NCI-H345 treated with DMSO at 0.1 percent for 48 hours (cell line): Measurements from ENCODE around the gene AGAP2.

Experiments
- DNase-seq: peaks from one replicate; lab custom pipeline; 2025; ENCODE audit not compliant: unreplicated experiment; lab: John Stamatoyannopoulos, UW

The AGAP2 gene

DNA sequence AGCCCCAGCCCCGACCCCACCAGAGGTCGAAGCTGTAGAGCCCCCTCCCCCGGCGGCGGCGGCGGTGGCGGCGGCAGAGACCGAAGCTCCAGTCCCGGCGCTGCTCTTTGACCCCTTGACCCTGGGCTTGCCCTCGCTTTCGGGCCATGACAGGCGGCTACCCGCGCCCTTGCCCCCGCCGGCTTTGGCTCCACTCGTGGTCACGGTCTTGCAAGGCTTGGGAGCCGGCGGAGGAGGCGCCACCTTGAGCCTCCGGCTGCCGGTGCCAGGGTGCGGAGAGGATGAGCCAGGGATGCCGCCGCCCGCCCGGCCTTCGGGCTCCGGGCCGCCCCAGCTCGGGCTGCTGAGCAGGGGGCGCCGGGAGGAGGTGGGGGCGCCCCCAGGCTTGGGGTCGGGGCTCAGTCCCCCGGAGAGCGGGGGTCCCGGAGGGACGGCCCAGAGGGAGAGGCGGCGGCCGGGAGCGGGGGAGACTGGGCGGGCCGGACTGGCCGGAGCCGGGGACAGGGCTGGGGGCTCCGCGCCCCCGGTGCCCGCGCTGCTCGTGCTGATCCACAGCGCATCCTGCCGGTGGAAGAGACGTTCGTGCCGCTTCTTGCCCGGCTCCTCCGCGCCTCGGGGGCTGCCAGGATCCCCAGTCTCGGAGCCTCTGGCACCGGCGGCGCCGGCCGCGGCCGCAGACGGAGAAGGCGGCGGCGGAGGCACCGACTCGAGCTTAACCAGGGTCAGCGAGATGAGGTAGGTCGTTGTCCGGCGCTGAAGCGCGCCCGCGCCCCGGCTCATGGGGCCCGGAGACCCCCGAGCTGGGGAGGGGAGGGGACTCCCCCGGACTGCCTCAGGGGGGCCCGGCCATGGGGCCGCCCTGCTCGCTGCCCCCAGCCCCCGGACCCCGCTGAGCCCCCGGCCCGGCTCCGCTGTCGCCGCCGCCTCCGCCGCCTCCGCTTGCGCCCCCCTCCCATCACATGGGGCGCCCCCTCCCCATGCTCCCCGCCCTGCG, 778 bp downstream of the AGAP2 start:
- no peak for DNase-seq

DNA sequence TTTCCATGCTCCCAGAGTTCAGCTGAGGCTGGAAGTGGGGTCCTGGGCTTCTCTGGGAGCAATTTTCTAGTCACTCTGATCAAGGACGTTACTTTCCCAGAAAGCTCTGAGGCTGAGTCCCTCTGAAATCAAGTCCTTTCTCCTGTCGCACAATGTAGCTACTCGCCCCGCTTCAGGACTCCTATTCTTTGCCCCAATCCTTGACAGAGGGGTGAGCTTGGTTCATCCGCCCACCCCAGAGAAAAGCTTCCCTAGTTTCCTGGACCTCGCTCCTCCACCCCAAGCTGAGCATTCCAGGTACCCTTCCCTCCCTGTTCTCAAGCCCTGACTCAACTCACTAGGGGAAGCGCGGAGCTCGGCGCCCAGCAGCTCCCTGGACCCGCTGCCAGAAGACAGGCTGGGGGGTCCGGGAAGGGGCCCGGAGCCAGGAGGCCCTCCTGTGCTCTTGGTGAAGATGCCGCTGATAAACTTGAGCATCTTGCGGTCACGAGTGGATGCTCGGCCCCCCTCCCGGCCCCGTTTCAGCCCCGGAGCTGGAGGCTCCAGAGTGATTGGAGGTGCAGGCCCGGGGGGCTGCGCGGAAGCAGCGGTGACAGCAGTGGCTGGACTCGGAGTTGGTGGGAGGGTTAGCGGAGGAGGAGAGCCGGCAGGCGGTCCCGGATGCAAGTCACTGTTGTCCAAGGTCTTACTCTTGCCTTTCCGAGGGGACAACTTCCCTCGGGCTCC, 1.6 kb downstream of the AGAP2 start:
- DNase-seq = no peak

DNA sequence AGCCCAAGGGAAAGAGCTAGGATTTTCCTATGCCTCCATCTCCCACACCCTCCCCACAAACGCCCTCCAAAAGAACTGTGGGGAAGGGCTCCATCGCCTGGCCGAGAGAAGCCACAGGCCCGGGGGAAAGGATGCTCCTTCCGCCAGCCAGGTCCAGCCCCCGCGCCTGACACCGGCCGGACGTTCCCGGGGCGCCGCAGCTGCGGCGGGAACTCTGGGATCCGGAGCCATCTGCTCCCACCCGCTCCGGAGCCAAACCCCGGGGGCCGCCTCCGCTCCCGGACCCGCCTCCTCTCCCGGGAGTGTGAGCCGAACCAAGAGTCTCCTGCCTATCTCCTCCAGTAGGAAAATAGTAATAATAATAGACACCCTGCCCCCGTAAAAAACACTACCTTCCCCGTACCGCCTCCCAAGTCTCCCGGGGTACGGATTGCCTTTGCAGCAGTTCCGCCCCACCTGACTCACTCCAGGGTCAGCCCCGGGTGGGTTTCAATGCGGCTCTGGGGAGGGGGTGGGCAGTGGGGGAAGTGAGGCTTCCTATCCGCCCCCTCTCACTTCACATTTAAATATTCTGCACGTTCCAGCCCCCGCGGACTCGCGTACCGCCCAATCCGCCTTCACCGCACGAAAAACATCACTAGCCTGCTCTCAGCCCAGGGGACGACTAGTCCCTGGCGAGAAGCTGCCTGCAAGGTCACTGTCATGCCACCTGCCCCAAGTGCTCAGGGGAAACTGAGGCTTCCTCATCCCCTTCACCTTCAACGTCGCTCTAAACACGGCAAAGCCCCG, 2.4 kb downstream of the AGAP2 start:
- no peak for DNase-seq

DNA sequence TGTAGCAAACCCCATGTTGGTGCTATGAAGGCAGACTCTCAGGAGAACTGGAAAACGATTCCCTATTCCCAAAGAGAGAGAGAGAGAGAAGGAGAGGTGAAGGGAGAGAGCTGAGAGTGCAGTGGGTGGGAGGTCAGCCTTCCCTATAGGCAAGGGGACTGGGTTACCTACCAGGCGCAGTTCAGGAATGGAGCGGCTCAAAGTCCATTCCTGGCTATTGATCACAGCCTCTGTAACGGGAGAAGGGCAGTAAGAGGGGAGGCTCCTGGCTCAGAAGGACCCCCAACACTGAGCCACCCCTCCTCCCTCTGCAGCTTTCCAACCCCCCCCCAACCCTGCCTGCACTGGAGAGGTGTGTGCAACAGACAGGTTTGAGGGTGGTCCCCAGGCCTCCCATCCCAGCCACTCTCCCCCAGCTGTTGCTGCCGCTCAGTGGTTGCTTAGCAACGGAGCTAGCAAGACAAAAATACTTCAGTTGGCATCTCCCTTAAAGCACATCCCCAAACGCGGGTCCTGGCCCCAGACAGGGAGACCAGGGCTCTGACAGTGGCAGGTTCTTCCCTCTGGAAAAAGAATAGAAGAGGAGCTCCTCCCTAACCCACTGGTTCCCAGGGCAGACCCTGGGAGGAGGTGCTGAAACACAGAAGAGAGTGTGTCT, 3.2 kb downstream of the AGAP2 start:
- DNase-seq = no peak

DNA sequence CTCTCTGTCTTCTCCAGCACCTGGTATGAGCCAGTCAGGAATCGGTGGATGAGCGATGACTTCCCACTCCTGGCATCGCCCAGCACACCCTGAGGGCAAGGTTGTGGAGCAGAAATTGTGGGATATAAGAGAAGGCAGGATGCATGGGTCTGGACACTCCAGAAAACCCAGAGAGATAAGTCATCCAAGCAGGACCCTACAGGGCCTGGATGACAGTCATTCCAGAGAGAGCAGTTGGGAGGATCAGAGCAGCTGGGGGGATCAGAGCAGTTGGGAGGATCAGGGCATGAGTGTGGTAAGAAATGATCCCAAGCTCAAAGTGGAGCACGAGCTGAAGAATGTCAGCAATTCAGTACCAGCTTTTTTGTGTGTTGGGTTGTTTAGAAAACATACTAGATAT, 4.0 kb downstream of the AGAP2 start:
- DNase-seq = no peak

DNA sequence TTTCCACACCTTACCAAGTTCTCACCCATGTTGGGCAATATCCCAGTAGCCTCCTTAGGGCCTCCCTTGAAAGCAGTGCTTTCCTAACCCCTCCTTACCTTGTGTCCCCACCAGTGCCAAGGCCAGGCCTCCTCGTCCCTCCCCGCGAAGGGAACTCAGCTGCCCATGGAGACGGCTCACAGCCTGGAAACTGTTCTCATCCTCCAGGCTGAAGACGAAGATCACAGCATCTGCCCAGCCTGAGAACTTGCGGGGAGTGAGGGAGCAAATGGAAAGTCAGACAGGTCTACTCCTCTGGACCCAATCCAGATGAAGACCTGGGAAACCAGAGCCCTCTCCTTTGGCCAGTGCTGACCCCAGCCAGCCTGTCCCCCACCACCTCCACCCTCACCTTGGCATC, 4.6 kb downstream of the AGAP2 start:
- no peak for DNase-seq

DNA sequence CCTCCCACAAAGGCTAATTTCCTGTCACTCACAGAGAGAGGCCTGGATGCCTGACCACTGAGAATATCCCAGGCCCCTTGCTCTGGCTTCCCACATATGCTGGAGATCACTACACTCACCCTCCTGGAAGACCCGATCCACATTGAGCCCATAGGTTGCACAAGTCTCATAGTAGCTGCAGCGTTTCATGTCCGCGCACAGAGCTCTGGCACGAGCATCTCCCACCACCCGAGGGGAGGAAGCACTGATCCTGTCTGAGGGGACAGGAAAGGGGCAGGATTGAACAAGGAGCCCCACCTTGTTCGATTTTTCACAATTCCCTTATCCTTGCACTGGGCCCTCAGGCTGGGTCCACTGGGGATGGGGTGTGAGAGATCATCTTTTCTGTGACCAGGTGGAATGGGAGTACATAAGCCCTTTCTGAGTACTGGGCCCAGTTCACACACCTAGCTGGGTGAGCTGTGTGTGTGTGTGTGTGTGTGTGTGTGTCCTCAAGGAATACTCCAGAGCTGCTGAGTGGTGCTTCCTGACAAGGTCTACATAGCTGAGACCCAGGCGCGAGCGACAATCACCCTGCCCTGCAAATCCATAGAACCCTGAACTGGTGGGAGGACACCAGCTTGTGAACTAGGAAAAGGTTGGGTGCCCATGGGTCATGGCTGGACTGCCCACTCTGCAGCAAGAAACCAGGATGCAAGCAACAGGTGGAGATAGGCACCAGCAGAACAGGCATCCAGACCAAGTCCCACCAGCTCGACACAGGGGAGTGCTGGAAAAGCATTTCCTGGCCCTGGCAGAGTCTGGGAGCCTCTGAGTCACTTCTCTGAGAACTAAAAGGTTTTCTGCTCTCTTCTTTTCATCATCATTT, 5.6 kb downstream of the AGAP2 start:
- no peak for DNase-seq

DNA sequence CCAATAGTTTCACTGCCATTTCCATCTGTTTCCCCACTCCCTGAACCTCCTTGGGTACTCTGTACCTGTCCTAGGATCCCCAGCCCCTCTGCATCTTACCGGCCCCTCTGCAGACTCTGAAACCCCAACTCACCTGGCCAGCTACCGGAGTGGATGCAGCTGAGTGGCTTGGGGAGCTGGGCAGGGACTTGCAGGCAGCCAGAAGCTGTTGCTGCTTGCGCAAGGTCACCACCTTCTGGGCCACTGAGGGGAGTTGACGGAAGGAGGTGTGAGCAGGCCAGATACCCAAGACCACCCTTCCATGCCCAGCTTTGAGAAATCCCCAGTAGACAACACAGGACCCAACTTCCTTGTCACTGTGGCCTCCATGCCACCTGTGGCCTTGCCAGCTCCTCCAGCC, 6.3 kb downstream of the AGAP2 start:
- no peak for DNase-seq

DNA sequence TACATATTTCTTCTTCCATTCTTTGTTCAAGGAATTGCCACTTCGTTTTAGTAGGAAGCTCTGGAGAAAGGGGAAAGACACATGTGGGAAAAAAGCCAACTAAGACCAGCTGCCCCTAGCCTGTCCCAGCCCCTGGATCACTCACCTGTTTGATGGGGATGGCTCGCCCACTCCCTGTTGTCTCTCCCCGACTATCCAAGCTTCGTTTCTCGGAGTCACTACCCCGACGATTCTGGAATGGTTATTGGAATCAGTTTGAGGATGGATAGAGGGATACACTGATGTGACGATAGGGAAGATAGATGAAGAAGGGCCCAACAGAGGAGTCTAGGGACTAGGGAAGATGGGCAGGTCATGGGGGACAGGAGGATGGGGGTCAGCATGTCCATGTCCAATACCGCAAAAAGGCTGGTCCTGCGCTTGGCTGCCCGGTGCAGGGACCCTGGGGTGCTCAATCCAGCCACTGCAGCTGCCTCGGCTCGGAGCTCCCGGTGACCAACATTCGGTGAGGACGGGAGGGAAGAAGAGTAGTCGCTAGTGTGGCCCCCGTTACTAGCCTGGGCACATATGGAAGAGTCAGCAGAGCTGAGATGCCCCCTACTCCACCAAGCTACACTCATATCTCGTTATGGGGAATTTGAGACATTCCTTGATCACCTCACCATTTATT, 7.0 kb downstream of the AGAP2 start:
- DNase-seq = no peak

DNA sequence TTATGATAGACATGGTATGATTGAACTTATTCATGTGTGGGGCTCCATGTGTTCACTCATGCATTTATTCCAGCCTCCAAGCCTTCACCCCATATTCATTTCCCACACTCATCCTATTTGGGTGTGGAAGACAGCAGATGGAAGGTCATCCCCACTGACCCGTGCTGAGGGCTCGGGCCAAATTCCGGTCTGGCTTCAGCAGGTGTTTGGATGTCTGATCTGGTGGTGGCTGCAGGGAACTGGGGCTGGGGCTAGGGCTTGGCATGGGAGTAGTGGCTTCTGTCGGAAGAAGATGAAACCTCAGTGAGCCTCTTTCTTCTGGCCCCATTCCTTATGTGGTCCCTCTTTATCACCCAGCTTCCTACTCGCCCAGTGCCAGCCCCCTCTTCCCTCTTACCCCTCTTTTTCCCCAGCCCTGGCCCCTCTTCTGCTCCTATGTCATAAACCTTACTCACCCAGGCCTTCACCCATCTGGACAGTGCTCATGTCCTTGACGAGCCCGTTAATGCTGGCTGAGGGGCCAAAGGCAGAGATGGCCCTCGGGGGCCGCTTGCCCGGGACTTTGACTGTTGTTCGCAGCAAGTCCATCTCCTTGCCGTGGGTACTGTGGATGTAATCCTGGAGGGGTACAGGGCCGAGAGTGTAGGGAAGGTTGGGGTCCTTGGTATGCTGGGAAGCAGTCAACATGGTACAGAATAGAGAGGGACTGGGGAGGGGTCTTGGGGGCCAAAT, 8.0 kb downstream of the AGAP2 start:
- DNase-seq = no peak

GRCh38 chr12:57729321-57729844, 9.2 kb downstream of the AGAP2 start:
- DNase-seq = no peak

DNA sequence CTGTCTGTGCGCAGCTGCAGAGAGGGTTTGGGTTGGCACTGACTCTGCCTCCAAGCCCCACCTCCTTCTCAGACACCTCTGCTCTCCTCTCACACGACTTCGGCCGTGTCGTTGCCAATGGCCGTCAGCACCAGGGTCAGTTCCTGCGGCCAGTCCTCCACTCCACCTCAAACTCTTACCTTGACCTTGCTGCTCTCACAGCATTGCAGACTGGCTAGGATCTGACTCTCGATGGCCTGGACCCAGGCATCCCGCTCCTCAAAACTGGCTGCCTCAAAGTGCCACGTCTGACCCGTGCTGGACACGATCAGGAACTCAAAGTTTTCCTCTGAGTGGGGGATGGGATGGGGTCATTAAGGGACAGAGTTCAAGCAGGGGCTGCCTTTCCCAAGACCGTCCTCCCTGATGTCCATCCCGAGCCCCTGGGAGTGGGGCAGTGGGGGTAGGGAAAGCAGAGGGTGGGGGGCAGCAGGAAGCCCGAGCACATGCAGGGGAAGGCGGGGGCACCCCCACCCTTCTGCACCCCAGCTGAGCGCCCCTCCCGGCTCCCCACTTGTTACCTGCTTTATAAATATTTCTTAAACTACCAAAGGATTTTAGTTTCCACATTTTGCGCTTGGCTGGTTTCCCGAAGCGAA, 10.7 kb downstream of the AGAP2 start:
- no peak for DNase-seq

DNA sequence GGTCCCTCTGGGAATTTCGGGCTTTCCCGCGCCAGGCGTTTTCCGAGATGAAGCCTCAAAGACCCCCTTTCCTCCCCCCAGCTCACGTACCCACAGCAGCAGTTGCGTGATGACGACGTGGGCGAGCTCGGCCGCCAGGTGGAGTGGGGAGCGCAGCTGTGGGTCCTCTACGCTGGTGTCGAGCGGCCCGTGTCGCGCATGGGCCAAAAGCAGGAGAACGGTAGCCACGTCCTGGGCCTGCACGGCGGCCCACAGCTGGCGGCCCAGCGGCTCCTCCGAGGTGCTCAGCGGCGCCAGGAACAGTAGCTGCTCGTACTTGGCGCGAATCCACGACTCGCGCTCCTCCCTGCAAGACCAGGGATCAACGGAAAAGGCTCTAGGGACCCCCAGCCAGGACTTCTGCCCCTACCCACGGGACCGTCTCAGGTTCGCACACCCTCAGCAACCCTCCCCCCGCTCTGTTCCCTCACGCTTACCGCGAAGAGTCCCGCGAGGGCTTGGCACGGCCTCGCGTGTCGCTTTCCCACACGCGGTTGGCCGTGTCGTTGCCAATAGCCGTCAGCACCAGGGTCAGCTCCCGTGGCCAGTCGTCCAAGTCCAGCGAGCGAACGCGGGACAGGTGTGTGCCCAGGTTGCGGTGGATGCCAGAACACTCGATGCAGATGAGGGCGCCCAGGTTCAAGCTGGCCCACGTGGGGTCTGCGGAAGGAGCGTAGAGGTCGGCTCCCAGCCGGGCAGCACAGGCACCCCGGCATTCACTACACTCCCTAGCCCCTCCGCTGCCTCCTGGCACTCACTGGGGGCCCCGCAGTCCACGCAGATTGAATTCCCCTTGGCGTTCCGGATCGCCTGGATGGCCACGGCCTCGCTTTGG, 11.4 kb downstream of the AGAP2 start:
- no peak for DNase-seq

- peak; percentile 71 for DNase-seq
Measured at GRCh38 chr12:57726151-57726883, 12.2 kb downstream of the AGAP2 start.

DNA sequence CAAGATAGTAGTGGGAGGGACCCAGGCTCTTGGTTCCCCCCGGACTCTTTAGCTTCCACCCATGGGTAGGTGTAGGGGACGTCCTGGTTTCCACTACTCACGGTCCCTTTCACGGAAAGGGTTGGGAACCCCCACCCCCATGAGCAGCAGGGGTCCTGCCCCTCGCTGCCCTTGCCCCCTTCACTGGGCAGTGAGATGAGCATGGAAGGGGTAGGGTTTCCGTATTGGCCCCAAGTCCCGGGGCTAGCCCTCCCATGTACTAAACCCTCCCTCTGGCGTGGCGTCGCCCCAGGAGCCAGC, 12.7 kb downstream of the AGAP2 start:
- DNase-seq = no peak

GRCh38 chr12:57724936-57725740, 13.4 kb downstream of the AGAP2 start:
- no peak for DNase-seq
